GM23338 (cell line): ENCODE data around the gene UBXN2A. TPM values are rescaled to one million over a fixed set of nuclear protein-coding genes. Genes with fewer than 3 reads are reported as not detected.

ENCODE experiments used
- ATAC-seq: fragments of 200-7000 bp; cut with Tn5 transposase; 3 replicates; pipeline ENCODE4 v1.9.1; 2020
- DNase-seq: peaks from one replicate; pipeline ENCODE4 v3.0.0-alpha.2; 2015; ENCODE audit warnings: low spot score
- H2AFZ ChIP-seq: fragments of 200-600 bp; sonication (generic); 2 replicates; pipeline ENCODE4 v1.8.0; 2016; ENCODE audit warnings: antibody characterized with exemption, mild to moderate bottlenecking, moderate library complexity
- H3F3A ChIP-seq: fragments of 200-600 bp; sonication (generic); replicated peaks from 2 replicates; pipeline ENCODE4 v1.8.0; 2017; ENCODE audit warnings: antibody characterized with exemption, mixed run types, low read depth
- H3K27ac ChIP-seq: fragments of 200-600 bp; sonication (generic); 2 replicates; pipeline ENCODE4 v1.6.1; 2016; ENCODE audit warnings: low read depth
- H3K27me3 ChIP-seq: fragments of 200-600 bp; sonication (generic); 2 replicates; pipeline ENCODE4 v1.8.0; 2016; ENCODE audit warnings: mild to moderate bottlenecking, mixed run types, moderate library complexity; ENCODE audit not compliant: insufficient read depth
- H3K36me3 ChIP-seq: fragments of 200-600 bp; sonication (generic); 2 replicates; pipeline ENCODE4 v1.8.0; 2016; ENCODE audit warnings: mild to moderate bottlenecking; ENCODE audit not compliant: insufficient read depth
- H3K4me1 ChIP-seq: fragments of 200-600 bp; sonication (generic); 2 replicates; pipeline ENCODE4 v1.8.0; 2016; ENCODE audit warnings: mild to moderate bottlenecking, moderate library complexity; ENCODE audit not compliant: insufficient read depth
- H3K4me2 ChIP-seq: fragments of 200-600 bp; sonication (generic); 2 replicates; pipeline ENCODE4 v1.7.1; 2017; ENCODE audit warnings: mixed run types
- H3K4me3 ChIP-seq: fragments of 200-600 bp; sonication (generic); 2 replicates; pipeline ENCODE4 v1.6.1; 2016; ENCODE audit warnings: mixed run types
- H3K79me2 ChIP-seq: fragments of 200-600 bp; sonication (generic); replicated peaks from 2 replicates; pipeline ENCODE4 v1.8.0; 2017; ENCODE audit warnings: mild to moderate bottlenecking; ENCODE audit not compliant: insufficient read depth
- H3K9me2 ChIP-seq: fragments of 200-600 bp; sonication (generic); 2 replicates; pipeline ENCODE4 v1.8.0; 2017; ENCODE audit not compliant: insufficient read depth
- H4K20me1 ChIP-seq: fragments of 200-600 bp; sonication (generic); replicated peaks from 2 replicates; pipeline ENCODE4 v1.8.0; 2017; ENCODE audit warnings: mild to moderate bottlenecking; ENCODE audit not compliant: insufficient read depth
- H3K27ac Mint-ChIP-seq: 2 replicates; pipeline ENCODE4 v1.8.0; 2020; ENCODE audit warnings: inconsistent platforms, mild to moderate bottlenecking, moderate library complexity, mixed read lengths
- H3K27me3 Mint-ChIP-seq: 3 replicates; pipeline ENCODE4 v1.8.0; 2022; ENCODE audit warnings: low read depth, mild to moderate bottlenecking, moderate library complexity, mixed read lengths, inconsistent platforms; ENCODE audit not compliant: insufficient read depth, poor library complexity
- H3K36me3 Mint-ChIP-seq: 3 replicates; pipeline ENCODE4 v1.8.0; 2021; ENCODE audit warnings: low read depth, mild to moderate bottlenecking, inconsistent platforms, moderate library complexity, mixed read lengths
- H3K4me1 Mint-ChIP-seq: 3 replicates; pipeline ENCODE4 v1.8.0; 2020; ENCODE audit warnings: mild to moderate bottlenecking, inconsistent platforms, mixed read lengths
- H3K4me3 Mint-ChIP-seq: 3 replicates; pipeline ENCODE4 v1.8.0; 2021; ENCODE audit warnings: moderate library complexity, mild to moderate bottlenecking, inconsistent platforms, mixed read lengths
- H3K9me3 Mint-ChIP-seq: 3 replicates; pipeline ENCODE4 v1.8.0; 2020; ENCODE audit warnings: moderate library complexity, mild to moderate bottlenecking, inconsistent platforms, mixed read lengths
- CREB1 ChIP-seq: fragments of 250-450 bp; sonication (Bioruptor Pico); IDR thresholded peaks from 2 replicates; pipeline ENCODE4 v1.5.0; 2020; ENCODE audit warnings: low read depth, mild to moderate bottlenecking, moderate library complexity
- EZH2 ChIP-seq: fragments of 200-600 bp; sonication (generic); IDR thresholded peaks from one replicate; pipeline ENCODE4 v1.8.0; 2017; ENCODE audit warnings: antibody characterized with exemption, mild to moderate bottlenecking, low read depth; ENCODE audit not compliant: unreplicated experiment
- EZH2phosphoT487 ChIP-seq: fragments of 200-600 bp; sonication (generic); IDR thresholded peaks from one replicate; pipeline ENCODE4 v1.8.1; 2018; ENCODE audit warnings: antibody characterized with exemption; ENCODE audit not compliant: unreplicated experiment
- JUNB ChIP-seq: IDR thresholded peaks from one replicate; pipeline ENCODE4 v1.6.1; 2016; ENCODE audit warnings: antibody characterized with exemption; ENCODE audit not compliant: unreplicated experiment
- POLR2AphosphoS5 ChIP-seq: IDR thresholded peaks from 2 replicates; pipeline ENCODE4 v1.6.1; 2016; ENCODE audit warnings: antibody characterized with exemption, low read depth
- REST ChIP-seq: IDR thresholded peaks from one replicate; pipeline ENCODE4 v1.6.1; 2018; ENCODE audit warnings: antibody characterized with exemption; ENCODE audit not compliant: unreplicated experiment
- STAT1 ChIP-seq: IDR thresholded peaks from one replicate; pipeline ENCODE4 v1.6.1; 2016; ENCODE audit warnings: antibody characterized with exemption; ENCODE audit not compliant: unreplicated experiment
- ZNF114 ChIP-seq: fragments of 250-450 bp; sonication (Bioruptor Pico); IDR thresholded peaks from 2 replicates; pipeline ENCODE4 v1.5.0; 2020; ENCODE audit warnings: mild to moderate bottlenecking, moderate library complexity
- ZNF331 ChIP-seq: fragments of 250-450 bp; sonication (Bioruptor Pico); IDR thresholded peaks from 2 replicates; pipeline ENCODE4 v1.5.0; 2020; ENCODE audit warnings: low read depth, mild to moderate bottlenecking, moderate library complexity
- ZNF462 ChIP-seq: fragments of 250-450 bp; sonication (Bioruptor Pico); IDR thresholded peaks from 2 replicates; pipeline ENCODE4 v1.5.0; 2020; ENCODE audit warnings: mild to moderate bottlenecking, moderate library complexity
- polyA plus RNA-seq: library from polyadenylated mRNA; unstranded; fragments of >200 nt; fragmentation: Nextera tagmentation; extraction: Ambion mirVana; gene quantifications from 2 replicates; pipeline ENCODE4 v1.2.1, GENCODE V29; 2016
- total RNA-seq: library from RNA; depleted of rRNA; stranded (reverse); fragments of >200 nt; shearing (Covaris generic); gene quantifications from 2 replicates; pipeline ENCODE4 v1.2.3, GENCODE V29; 2014
- TF ChIP-seq, protein P1 (sequence below), 2 experiments: fragments of 200-600 bp in 1 of 2; sonication (generic) in 1 of 2; conservative IDR thresholded peaks; 2 replicates each; pipeline versions ENCODE4 v1.5.1 to v1.6.1; 2016 to 2017; ENCODE audit warnings: antibody characterized with exemption in 2 of 2, low read depth in 2 of 2, mild to moderate bottlenecking in 2 of 2, moderate library complexity in 1 of 2
- TF ChIP-seq, protein P2 (sequence below): IDR thresholded peaks from 2 replicates; pipeline ENCODE4 v1.6.1; 2016; ENCODE audit warnings: antibody characterized with exemption

The UBXN2A gene
- total and polyA plus RNA-seq, 2 experiments from 2014 or later = 11.5 to 12.1 TPM

GRCh38 chr2:24038786-24039499 is 98.7 kb downstream of the UBXN2A start (continued):
- no peak for TF ChIP-seq ZNF462 (CRISPR knock-in tag)
- no peak for TF ChIP-seq POLR2AphosphoS5
- no peak for TF ChIP-seq STAT1
- no peak for TF ChIP-seq EZH2phosphoT487

- peaks cover 2% of the 10 kb centered on the region for H3K27me3 Mint-ChIP-seq
- ATAC-seq = no peak
- Histone ChIP-seq H2AFZ (no peak overlapping the region), H3K27me3 (no peaks in the 10 kb centered on the region), H3F3A (no peaks in the 10 kb centered on the region), H3K4me1 (0 out of 2 replicates have a peak, but pooled peaks cover 3% of the 10 kb centered on the region), H3K4me2 (no peak overlapping the region), H4K20me1 (peaks cover 18% of the 10 kb centered on the region), H3K27ac (no peak overlapping the region), H3K4me3 (no peak overlapping the region), H3K9me2 (no peaks in the 10 kb centered on the region), H3K36me3 (peaks cover 29% of the 10 kb centered on the region), H3K79me2 (peaks cover 95% of the 10 kb centered on the region)
- no peak overlapping the region for H3K4me3 Mint-ChIP-seq
- H3K27ac Mint-ChIP-seq = no peak overlapping the region
- H3K9me3 Mint-ChIP-seq = no peaks in the 10 kb centered on the region
- peaks cover 35% of the 10 kb centered on the region for H3K36me3 Mint-ChIP-seq
- no peak for DNase-seq
- peaks cover 3% of the 10 kb centered on the region; the same call in 2 of the 3 replicates for H3K4me1 Mint-ChIP-seq
- TF ChIP-seq, protein P1, sequence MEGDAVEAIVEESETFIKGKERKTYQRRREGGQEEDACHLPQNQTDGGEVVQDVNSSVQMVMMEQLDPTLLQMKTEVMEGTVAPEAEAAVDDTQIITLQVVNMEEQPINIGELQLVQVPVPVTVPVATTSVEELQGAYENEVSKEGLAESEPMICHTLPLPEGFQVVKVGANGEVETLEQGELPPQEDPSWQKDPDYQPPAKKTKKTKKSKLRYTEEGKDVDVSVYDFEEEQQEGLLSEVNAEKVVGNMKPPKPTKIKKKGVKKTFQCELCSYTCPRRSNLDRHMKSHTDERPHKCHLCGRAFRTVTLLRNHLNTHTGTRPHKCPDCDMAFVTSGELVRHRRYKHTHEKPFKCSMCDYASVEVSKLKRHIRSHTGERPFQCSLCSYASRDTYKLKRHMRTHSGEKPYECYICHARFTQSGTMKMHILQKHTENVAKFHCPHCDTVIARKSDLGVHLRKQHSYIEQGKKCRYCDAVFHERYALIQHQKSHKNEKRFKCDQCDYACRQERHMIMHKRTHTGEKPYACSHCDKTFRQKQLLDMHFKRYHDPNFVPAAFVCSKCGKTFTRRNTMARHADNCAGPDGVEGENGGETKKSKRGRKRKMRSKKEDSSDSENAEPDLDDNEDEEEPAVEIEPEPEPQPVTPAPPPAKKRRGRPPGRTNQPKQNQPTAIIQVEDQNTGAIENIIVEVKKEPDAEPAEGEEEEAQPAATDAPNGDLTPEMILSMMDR (conservative IDR thresholded peaks at IDR 0.05; ENCODE audit: low read depth in 2 of 2) = no peak
- TF ChIP-seq ZNF331 (CRISPR knock-in tag) = no peak
- TF ChIP-seq, protein P2, sequence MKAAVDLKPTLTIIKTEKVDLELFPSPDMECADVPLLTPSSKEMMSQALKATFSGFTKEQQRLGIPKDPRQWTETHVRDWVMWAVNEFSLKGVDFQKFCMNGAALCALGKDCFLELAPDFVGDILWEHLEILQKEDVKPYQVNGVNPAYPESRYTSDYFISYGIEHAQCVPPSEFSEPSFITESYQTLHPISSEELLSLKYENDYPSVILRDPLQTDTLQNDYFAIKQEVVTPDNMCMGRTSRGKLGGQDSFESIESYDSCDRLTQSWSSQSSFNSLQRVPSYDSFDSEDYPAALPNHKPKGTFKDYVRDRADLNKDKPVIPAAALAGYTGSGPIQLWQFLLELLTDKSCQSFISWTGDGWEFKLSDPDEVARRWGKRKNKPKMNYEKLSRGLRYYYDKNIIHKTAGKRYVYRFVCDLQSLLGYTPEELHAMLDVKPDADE = no peak
- TF ChIP-seq CREB1 (CRISPR knock-in tag) = no peak
- TF ChIP-seq ZNF114 (CRISPR knock-in tag) = no peak
- no peak for TF ChIP-seq JUNB
- no peak for TF ChIP-seq REST
- no peak for TF ChIP-seq POLR2AphosphoS5
- TF ChIP-seq EZH2 = no peak
- no peak for TF ChIP-seq EZH2phosphoT487
These were observed 100.2 kb downstream of the UBXN2A start for GRCh38 chr2:24040511-24040910.
